OCI-LY1 (cell line): Measurements from ENCODE around the gene SIRT5.

Experiments used
- EZH2 ChIP-seq: fragments of 200-600 bp; sonication (generic), shearing (Covaris generic); IDR thresholded peaks from 2 replicates; pipeline ENCODE4 v1.8.0; 2017; ENCODE audit warnings: borderline replicate concordance, mixed run types, mild to moderate bottlenecking, antibody characterized with exemption, low read length, moderate library complexity, mixed read lengths
- TF ChIP-seq, protein P1 (sequence below): fragments of 200-600 bp; sonication (generic), shearing (Covaris generic); IDR thresholded peaks from 2 replicates; pipeline ENCODE4 v1.5.1; 2017; ENCODE audit warnings: mild to moderate bottlenecking, antibody characterized with exemption, low read length, moderate library complexity, mixed read lengths

DNA sequence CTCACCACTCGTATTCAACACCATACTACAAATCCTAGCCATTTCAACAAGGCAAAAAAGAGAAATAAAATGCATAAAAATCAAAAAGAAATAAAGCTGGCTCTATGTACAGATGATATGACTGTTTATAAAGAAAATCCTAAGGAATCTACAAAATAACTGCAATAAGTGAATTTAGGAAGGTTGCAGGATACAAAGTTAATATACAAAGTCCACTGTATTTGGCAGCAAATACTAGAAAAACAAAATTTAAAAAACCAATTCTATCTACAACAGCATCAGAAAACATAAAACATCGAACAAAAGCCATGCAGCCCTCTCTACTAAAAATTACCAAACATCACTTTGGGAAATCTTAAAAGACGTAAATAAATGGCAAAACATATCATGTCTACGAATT lies 89.6 kb downstream of the SIRT5 start:
- TF ChIP-seq, protein P1, sequence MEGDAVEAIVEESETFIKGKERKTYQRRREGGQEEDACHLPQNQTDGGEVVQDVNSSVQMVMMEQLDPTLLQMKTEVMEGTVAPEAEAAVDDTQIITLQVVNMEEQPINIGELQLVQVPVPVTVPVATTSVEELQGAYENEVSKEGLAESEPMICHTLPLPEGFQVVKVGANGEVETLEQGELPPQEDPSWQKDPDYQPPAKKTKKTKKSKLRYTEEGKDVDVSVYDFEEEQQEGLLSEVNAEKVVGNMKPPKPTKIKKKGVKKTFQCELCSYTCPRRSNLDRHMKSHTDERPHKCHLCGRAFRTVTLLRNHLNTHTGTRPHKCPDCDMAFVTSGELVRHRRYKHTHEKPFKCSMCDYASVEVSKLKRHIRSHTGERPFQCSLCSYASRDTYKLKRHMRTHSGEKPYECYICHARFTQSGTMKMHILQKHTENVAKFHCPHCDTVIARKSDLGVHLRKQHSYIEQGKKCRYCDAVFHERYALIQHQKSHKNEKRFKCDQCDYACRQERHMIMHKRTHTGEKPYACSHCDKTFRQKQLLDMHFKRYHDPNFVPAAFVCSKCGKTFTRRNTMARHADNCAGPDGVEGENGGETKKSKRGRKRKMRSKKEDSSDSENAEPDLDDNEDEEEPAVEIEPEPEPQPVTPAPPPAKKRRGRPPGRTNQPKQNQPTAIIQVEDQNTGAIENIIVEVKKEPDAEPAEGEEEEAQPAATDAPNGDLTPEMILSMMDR, result no peak
- no peak for TF ChIP-seq EZH2
